Effector CD8-positive, alpha-beta T cell (primary cell): Measurements from ENCODE around the gene EPC1.
A peak's percentile ranks its signal among the peaks of the same experiment; 100 is the strongest.
"Not testable (repeated sequence)": the region's sequence is repeated elsewhere in the genome, so short reads cannot be mapped to it uniquely, and the experiment has no call there.

ENCODE experiments used
- DNase-seq: peaks from one replicate; lab custom pipeline; 2025; lab: John Stamatoyannopoulos, UW
- total RNA-seq, 4 experiments: gene quantifications; one replicate each; lab custom pipeline; 2026; lab: John Stamatoyannopoulos, UW

Gene EPC1, protein sequence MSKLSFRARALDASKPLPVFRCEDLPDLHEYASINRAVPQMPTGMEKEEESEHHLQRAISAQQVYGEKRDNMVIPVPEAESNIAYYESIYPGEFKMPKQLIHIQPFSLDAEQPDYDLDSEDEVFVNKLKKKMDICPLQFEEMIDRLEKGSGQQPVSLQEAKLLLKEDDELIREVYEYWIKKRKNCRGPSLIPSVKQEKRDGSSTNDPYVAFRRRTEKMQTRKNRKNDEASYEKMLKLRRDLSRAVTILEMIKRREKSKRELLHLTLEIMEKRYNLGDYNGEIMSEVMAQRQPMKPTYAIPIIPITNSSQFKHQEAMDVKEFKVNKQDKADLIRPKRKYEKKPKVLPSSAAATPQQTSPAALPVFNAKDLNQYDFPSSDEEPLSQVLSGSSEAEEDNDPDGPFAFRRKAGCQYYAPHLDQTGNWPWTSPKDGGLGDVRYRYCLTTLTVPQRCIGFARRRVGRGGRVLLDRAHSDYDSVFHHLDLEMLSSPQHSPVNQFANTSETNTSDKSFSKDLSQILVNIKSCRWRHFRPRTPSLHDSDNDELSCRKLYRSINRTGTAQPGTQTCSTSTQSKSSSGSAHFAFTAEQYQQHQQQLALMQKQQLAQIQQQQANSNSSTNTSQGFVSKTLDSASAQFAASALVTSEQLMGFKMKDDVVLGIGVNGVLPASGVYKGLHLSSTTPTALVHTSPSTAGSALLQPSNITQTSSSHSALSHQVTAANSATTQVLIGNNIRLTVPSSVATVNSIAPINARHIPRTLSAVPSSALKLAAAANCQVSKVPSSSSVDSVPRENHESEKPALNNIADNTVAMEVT
- 138 to 271 (median 160) reads per million in 4 experiments for total RNA-seq

DNA sequence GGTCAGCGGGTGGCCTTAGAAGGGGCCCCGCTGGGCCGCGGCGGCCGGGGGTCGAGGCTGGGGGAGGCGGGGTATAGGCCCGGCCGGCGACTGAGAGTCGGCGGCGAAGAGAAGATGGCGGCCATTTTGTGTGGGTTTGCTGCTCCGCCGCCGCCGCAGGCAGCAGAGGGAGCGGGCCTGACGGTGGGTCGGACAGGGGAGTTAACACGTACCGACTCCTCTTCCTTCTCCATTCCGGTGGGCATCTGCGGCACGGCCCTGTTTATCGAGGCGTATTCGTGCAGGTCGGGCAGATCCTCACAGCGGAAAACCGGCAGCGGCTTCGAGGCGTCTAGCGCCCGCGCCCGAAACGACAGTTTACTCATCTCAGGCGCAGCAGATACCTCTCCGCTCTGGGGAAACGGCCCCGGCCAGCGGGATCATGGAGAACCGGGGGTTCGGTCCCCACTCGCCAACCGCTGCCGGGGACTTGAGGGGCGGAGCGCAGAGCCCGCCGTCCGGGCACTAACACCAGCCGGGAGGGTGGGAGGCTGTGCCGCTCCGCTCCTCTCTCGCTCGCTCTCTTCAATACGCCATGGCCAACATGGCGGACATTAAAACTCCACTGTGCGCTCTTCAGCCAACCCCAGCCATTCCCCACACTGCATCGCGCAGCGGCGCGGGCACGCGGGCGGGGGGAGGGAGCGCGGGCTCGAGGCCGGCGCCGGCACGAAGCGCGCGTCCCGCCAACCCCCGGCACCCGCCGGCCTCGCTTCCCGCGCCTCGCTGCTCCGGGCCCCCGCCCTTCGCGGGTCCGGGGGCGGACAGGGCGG is at the start of gene EPC1:
EPC1 (minus strand) TSS at position 608 of the 812 bp plus-strand sequence; CDS start at position 365, 243 bp downstream.
- DNase-seq = peak; percentile 78

DNA sequence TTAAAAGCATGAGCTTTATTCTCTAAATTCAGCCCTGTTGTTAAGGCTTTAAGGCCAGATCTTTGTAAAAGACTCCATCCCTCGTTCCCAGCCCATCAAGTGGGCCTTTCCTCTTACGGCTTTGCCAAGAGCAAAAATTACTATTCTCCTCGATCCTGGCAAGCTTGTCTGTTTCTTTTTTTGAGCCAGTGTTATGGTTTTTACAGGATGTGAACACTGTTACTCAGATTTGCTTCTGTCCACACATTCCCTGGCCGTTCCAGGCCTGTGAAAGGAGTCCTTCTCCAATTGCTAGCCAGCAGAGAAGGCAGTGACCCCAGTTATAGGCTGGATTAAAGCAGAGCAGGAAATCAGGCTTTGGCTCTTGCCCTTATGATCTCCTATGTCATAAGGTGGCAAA is 47.0 kb upstream of the EPC1 start:
- no peak for DNase-seq

DNA sequence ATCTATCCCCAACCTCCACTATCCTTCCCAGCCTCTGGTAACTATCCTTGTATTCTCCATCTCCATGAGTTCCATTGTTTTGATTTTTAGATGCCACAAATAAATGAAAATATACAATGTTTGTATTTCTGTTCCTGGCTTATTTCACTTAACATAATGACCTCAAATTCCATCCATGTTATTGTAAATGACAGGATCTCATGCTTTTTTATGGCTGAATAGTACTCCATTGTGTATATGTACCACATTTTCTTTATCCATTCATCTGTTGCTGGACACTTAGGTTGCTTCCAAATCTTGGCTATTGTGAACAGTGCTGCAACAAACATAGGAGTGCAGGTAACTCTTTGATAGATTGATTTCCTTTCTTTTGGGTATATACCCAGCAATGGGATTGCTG is 45.3 kb upstream of the EPC1 start:
- not testable (repeated sequence) for DNase-seq

DNA sequence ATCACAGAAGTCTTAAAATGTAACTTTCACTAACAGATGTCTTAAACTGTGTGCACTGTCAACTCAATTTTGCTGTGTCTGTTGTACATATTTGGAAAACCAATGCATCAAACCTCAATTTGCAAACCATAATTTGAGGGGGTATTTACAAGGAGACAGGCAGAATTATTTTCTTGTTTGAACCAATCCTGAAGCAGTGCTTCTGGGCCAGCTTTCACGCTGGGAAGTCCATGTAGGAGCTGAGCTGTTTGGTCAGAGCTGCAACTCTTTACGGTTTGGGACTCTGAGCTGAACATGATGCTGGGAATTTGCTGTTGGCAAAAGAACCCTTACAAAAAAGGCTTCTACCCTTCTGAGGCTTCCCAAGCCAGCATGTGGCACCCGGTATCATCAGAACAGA is 43.2 kb upstream of the EPC1 start:
- DNase-seq = no peak

DNA sequence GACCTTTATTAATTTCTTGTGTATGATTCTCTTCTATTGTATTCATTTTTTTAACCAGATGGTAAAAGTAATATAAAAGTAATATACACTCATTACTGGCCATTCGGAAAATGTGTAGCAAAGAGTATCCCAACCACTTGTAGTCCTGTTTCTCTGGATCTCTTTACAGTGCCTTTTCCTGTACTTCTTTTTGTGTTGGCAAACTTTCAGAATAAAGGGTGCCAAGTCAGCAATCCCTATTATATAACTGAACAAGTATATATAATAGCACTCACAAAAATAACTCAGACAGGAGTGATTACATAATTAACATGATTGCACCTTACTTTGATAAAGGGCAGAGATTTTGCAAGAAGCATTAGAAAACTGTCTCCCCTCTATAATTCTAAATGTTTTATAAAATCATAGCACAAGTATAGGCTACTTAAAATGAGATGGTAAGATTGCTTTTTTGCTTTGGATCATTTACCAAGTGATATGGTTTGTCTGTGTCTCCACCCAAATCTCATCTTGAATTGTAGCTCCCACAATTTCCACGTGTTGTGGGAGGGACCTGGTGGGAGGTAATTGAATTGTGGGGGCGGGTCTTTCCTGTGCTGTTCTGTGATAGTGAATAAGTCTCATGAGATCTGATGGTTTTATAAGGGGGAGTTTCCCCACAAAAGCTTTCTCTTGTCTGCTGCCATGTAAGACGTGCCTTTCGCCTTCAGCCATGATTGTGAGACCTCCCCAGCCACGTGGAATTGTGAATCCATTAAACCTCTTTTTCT is 41.5 kb upstream of the EPC1 start:
- no peak for DNase-seq

DNA sequence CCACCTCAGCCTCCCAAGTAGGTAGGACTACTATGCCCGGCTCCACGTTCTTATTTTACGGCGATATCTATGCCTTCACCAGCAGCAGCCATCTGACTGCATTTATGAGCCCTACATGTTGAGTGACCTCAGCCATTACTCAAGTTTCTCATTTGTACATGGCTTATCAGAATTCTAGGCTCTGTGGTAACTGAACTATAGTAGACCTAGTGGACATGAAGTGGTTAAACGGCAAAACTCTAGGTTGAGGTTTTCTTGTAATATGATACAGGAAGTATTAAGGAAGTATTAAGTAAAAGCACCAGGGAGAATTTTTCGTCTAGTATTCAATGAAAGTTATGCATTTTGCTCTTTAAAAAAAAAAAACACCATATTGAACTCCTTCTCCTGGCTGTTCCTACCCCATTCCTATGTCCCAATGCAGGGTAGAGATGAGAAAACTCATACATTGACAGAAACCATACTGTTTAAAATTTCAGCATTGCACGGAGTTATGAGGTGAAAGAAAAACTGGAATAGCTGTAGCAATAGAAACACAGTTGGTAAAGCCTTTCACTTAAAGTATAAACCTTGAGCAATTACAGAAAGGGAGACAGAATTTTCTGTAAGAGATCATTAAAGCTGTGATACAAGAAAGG is 39.8 kb upstream of the EPC1 start:
- DNase-seq = no peak

DNA sequence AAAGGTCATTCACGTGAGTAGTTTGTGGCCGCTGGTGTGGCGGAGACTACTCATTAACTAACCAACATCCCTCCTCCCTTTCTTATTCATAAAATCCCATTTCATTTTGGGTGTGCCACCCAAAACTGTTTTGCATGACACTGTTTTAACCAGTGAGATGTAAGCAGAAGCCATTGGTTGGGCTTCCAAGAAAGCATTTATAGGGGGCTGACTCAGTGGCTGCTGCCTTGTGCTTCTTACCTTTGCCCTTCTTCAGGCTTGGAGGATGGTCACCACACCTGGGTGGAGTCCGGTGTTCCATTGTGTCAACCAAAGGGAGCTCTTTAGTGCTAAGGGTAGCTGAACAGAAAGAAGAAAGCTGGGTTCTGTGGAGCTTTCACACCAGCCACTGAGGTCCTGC is 37.2 kb upstream of the EPC1 start:
- no peak for DNase-seq

DNA sequence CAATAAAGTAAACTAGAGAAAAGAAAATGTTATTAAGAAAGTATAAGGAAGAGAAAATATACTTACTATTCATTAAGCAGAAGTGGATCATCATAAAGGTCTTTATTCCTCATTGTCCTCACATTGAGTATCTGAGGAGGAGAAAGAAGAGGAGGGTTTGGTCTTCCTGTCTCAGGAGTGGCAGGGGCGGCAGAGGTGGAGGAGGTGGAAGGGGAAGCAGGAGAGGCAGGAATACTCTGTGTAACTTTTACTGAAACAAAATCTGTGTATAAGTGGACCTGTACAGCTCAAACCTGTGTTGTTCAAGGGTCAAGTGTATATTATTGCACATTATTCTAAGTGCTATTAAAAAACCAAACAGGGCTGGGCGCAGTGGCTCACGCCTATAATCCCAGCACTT is 34.2 kb upstream of the EPC1 start:
- DNase-seq = no peak

DNA sequence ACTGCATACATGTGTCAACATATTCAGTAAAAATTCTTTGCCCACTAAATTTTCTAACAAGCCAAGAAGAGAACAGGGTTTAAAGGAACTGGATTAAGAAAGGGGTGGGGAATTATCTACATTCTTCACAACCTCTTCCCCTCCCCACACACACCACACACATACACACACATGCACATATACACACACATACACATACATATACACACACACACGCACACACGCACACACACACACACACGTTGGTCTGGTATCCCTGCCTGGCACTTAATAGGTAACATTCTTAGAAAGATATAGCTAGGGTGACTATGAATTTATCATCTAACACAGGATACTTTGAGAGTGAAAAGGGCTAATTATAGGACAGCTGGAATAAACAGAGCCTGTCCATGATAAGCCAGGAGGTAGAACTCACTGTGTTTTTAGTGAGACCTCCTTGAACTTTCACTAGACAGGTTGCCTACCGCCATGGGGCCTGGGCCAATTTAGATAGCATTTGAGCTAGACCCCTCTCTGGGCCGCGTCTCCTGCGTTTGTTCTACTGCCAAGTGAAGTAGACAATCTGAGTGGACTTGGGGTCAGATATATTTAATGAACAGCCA is 33.1 kb upstream of the EPC1 start:
- DNase-seq = no peak

DNA sequence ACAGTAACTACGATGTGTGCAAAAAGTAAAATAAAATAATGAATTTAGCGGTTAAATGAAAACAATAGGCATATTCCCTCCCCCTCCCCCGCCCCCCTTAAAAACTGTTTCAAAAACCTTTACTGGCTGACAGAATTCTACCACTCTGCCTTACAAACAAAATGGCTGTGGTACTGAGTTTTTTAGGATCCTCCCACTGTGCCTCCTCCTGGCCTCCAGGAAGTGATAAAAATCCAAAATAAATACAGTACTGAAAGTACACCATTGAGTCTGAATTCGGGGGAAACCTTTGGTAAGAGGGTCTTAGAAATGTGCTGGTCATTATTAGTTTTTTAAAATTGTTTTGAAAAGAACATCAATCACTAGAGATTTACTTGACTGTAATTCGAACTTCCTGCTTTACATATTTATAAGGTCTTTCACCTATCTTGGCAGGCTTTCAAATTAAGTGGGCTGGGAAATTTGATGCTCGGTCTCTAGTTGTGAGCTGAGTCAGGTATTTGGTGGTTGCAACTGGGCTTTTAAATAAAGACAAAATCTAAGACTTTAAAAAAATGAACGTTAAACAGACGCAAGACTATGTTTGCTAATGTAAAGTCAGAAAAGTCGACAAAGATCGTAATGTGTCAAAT is 32.5 kb upstream of the EPC1 start:
- no peak for DNase-seq

DNA sequence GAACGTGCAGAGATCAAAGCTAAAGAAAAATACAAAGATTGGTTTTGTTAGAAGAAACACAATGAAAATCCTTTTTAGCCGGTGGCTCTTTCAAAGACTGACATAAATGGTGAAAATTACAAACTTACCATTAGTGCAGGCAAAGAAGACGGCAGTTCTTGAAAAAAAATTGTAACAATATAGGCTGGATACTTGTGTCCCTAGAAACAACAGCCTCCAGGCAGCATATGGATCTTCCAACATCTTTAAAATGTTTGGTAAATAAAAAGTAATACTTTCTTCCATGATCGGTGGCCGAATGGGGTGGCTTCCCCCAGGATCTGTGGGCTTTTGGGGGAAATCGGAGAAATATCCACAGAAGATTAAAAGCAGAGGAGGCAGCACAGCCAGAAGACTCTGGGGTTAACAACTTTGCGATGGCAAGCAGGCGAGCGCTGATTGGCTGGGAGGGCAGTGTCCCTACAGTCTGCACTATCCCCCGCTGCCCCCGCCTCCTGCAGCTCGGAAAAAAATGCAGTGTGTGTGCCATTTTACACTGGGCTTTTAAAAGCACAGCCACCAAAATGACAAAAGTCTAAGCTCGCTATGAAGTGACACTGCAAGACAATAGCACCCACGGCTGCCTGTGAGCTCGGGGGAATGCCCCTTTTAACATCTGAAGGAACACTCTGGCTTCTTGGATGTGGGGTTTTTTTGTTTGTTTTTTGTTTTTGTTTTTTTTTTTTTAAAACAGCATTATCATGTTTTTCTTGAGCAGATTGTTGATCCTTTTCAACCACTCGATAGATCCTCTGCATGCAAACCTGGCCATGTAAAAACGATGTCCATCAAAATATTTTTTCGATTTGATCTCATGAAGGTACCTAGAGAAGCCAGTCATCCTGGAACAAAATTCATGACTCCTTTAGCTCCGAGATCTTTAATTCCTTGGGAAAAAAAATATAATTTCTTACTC is 31.7 kb upstream of the EPC1 start:
- DNase-seq = peak; percentile 86

DNA sequence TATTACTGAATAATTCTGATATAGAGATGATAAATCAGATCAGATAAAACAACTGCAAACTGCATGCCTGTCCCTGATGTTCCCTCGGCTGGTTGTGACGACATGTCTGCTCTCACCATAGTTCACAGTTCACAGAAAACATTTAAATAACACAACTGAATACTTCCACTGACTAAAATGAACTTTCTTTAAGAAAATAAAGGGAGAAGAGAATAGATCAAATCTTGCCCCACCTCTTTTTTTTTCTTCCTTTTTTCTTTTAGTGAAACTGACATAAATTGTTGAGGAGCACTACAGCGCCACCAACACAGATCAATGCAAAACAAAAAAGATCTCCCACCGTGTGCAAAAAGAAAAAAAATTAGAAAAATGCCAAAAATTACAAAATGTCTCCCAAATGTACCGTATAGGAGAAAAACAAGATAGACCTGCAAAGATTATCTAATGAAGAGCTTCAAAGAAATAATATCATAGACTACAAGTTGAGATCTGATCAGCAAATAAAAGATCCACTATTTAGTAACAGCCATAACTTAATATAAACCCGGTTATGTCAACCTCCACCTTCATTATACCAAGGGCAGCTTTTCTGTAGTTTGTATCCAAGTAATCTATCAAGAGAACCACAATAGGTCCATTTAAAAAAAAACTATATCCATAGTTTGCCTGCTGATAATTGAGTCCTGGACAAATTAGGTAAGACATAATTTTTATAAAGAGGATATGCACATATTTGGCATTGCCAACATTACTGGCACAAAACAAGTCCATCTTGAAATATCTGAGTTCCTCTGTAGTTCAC is 30.7 kb upstream of the EPC1 start:
- DNase-seq = peak; percentile 19

DNA sequence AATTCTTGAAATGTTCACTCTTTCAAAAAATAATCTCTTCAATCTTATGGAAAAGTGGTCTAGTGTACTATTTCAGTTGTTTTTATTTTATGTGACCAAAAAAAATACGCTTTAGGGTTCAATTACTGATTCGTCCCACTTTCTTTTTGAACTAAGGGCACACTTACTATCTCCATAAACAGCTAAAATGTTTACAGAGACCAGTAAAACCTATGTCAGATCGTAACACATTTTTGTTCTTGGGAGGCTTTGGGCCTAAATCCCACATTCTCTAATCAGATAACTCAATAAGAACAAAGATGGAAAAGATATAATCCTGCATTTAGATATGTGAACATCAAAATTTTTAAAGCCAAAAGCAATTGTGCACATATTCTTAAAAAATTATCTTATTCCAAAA is 29.8 kb upstream of the EPC1 start:
- no peak for DNase-seq

DNA sequence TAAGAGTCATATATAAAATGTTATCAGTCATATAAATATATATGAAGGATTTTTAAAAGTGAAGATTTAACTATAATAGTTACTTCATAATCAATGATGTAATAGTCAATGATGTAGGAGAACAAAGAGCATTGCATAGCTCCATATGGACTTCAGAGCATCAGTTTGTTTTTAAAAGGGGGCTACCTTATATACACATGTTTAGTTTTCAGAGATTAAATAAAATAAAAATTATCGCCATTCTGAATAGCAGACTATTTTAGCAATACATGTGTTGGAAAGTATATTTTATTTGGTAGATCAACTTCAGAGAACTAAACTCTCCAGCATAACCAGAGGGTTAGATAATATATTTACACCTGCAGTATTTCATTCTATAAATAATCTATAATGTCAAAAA is 29.1 kb upstream of the EPC1 start:
- no peak for DNase-seq

DNA sequence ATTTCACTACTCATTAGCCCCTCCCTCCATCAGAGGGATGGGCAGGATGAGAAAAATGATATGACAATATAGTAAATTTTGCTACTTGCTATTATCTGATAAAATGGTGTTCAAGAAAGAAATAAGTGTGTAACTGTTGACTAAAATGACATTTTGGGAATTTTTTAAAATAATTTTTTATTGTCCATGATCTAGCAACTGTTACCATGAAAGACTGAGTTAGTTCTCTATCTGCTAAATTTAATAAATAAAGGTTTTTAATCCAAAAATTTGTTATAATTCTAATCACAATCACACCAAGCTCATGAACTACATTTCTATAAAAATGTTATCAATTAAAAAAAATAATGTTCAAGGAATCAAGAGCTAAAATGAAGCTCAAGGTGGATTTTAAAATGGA is 28.7 kb upstream of the EPC1 start:
- no peak for DNase-seq

DNA sequence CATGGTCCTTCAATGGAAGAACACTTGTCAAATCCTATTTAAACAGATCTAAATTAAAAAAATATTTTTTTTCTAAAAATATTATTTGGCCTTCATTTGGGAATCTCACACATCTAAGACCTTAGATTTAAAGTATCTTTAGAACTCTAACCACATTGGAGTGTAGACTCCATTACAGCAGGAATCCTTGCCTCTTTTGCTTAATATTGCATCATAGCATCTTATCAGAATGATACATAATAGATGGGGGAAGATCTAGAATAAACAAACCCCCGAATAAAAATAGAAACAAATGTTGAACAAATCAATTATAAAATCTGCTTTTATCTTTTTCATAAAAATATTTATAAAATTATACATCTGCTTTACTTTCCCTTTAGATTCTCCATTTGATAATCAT is 27.6 kb upstream of the EPC1 start:
- DNase-seq = no peak

DNA sequence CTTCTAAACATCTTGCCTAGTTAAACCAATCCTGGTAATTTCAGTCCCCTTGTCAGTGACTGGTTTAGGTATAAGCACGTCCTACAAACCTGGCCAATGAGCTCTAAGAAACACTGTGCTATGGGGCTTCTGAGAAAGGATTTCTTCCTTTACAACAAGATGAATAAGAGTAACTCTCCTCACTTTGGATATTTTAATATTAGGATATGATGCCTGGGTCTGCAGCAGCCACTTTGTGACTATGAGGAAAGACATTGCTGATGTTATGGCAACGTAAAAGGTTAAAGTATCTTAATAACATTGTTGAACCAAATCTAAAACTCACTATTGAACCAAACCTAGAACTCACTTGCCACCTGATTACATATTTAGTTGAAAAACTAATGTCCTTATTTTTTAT is 26.5 kb upstream of the EPC1 start:
- DNase-seq = no peak

DNA sequence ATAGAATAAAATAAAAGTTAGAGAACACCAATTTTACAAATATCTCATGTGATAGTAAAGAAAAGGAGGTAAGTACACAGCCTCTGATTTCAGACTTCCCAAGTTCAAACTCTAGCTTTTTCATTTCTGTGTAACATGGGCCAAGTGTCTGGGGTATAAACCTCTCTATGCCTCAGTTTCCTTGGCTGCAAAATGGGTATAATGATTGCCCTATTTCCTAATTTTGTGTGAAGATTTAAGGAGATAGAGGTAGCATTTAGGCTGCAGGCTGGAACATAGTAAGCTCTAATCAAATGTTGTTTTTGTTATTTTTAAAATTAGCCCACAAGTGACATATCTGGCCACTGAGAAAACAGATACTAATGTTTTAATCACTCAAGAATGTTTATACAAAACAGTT is 26.1 kb upstream of the EPC1 start:
- DNase-seq = no peak
